Epithelial cell of esophagus (primary cell): ENCODE measurements around the gene GPN3.
"Not testable (repeated sequence)": the region's sequence is repeated elsewhere in the genome, so short reads cannot be mapped to it uniquely, and the experiment has no call there.

Experiments used
- DNase-seq: peaks from one replicate; pipeline ENCODE4 v3.0.0; 2010; ENCODE audit warnings: low read depth
- H3K4me3 ChIP-seq: 2 replicates; pipeline ENCODE4 v1.5.1; 2011; ENCODE audit warnings: mild to moderate bottlenecking, low read length, control low read depth
- CTCF ChIP-seq: IDR thresholded peaks from 2 replicates; pipeline ENCODE4 v1.5.1; 2011; ENCODE audit warnings: low read depth, mild to moderate bottlenecking, low read length, control low read depth, inconsistent platforms; ENCODE audit not compliant: insufficient read depth; ENCODE audit errors: missing control alignments

GPN3 gene

GRCh38 chr12:110444455-110444854, 23.6 kb downstream of the GPN3 start:
- DNase-seq, result peak; percentile 33

GRCh38 chr12:110436231-110436630, 31.8 kb downstream of the GPN3 start:
- no peak overlapping the region for H3K4me3 ChIP-seq
- no peak for TF ChIP-seq CTCF
- peak; percentile 16 for DNase-seq

More at GRCh38 chr12:110444455-110444854, 23.6 kb downstream of the GPN3 start:
- TF ChIP-seq CTCF, result no peak
- no peak overlapping the region for H3K4me3 ChIP-seq

GRCh38 chr12:110431957-110432587, 36.0 kb downstream of the GPN3 start:
- no peak for TF ChIP-seq CTCF
- peak overlapping the region; percentile 37 for H3K4me3 ChIP-seq
- DNase-seq, result no peak

- DNase-seq, H3K4me3 ChIP-seq: not testable (repeated sequence)
These were observed 38.4 kb downstream of the GPN3 start for GRCh38 chr12:110429676-110430075.

- TF ChIP-seq CTCF, result no peak
- no peak overlapping the region for H3K4me3 ChIP-seq
- no peak for DNase-seq
These were observed 41.7 kb downstream of the GPN3 start for GRCh38 chr12:110426406-110426805.

GRCh38 chr12:110424237-110424636, 43.8 kb downstream of the GPN3 start:
- no peak for TF ChIP-seq CTCF
- no peak overlapping the region for H3K4me3 ChIP-seq
- DNase-seq, result no peak

- H3K4me3 ChIP-seq, result no peak overlapping the region
- no peak for DNase-seq
- no peak for TF ChIP-seq CTCF
These were observed 46.4 kb downstream of the GPN3 start for GRCh38 chr12:110421701-110422100.
